Measurements from ENCODE around the gene GOLGA3. TPM values are rescaled to one million over a fixed set of nuclear protein-coding genes. Genes with fewer than 3 reads are reported as not detected.
"Not testable (repeated sequence)": the region's sequence is repeated elsewhere in the genome, so short reads cannot be mapped to it uniquely, and the experiment has no call there.

Gene GOLGA3
- 44.3 TPM for total RNA-seq (ENCODE audit: unreplicated experiment)
- long read RNA-seq, partial matches to known transcripts = 0 of 3 reads
- long read RNA-seq, other reads (novel, unspliced or antisense) = 3 of 3 reads

DNA sequence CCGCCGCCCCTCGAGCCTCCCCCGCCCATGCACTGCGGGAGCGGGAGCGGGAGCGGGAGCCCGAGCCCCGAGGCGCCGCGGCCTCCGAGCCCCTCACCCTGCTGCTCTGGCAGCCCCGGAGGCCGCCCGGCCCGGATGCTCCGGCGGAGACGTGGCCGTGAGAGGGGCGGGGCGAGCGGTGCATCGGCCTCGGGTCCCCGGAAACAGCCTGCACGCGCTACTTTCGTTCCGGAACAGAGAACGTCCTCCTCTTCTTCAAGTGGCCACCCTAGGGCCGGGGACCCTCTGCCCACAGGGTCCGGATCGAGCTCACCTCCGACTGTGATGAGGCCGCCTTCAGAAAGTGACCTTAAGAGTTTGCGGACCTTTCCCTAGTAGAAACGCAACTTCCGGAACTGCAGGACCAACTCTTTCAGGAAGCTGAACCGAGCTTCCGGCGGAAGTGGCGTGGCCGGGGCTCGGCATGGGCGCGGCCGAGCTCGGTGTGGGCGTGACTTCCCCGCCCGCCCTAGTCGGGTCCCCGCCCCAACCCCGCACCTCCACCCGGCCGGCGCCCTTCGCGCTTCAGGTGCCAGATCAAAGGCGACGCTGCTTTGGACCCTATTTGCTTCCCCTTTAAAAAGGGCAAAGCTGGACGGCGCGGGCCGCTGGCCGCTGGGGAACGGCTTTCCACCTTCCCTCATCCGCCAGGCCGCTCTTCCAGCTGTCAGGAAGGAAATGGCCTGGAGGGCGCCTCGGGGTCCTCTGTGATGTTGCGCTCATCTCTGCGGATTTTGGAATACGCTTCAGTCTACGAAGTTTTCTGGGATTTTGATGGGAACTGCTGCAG is at the start of gene GOLGA3:
TSS of gene GOLGA3 (minus strand) at position 164 of the 829 bp plus-strand sequence. CDS start 6,741 bp downstream, outside the sequence.
- peak within 1 kb of the TSS; percentile 98 for H3K27ac Mint-ChIP-seq (ENCODE audit: unreplicated experiment)
- no peaks in the 10 kb centered on the region for H3K9me3 Mint-ChIP-seq (ENCODE audit: unreplicated experiment)
- peak; percentile 91 for DNase-seq (ENCODE audit: low spot score)
- TF ChIP-seq CTCF (IDR thresholded peaks at IDR 0.05; ENCODE audit: unreplicated experiment) = no peak
- H3K4me3 Mint-ChIP-seq (ENCODE audit: unreplicated experiment) = peak within 1 kb of the TSS; percentile 94
- H3K27me3 Mint-ChIP-seq (ENCODE audit: unreplicated experiment) = peaks cover 25% of the 10 kb centered on the region
- H3K36me3 Mint-ChIP-seq (ENCODE audit: low read depth, unreplicated experiment) = peaks cover 56% of the 10 kb centered on the region
- peaks cover 19% of the 10 kb centered on the region for H3K4me1 Mint-ChIP-seq (ENCODE audit: unreplicated experiment)

- not testable (repeated sequence) for H3K27ac Mint-ChIP-seq (ENCODE audit: unreplicated experiment); H3K9me3 Mint-ChIP-seq (ENCODE audit: unreplicated experiment); DNase-seq (ENCODE audit: low spot score); H3K4me1 Mint-ChIP-seq (ENCODE audit: unreplicated experiment); H3K27me3 Mint-ChIP-seq (ENCODE audit: unreplicated experiment); H3K4me3 Mint-ChIP-seq (ENCODE audit: unreplicated experiment)
- peaks cover 34% of the 10 kb centered on the region for H3K36me3 Mint-ChIP-seq (ENCODE audit: low read depth, unreplicated experiment)
Observed at GRCh38 chr12:132874620-132875019, 46.0 kb upstream of the GOLGA3 start.

GRCh38 chr12:132874175-132874574 is 45.5 kb upstream of the GOLGA3 start:
- H3K36me3 Mint-ChIP-seq (ENCODE audit: low read depth, unreplicated experiment) = peaks cover 38% of the 10 kb centered on the region
- H3K4me1 Mint-ChIP-seq (ENCODE audit: unreplicated experiment) = no peaks in the 10 kb centered on the region
- no peak for DNase-seq (ENCODE audit: low spot score)
- no peaks in the 10 kb centered on the region for H3K27me3 Mint-ChIP-seq (ENCODE audit: unreplicated experiment)
- no peak for TF ChIP-seq CTCF (IDR thresholded peaks at IDR 0.05; ENCODE audit: unreplicated experiment)
- peak overlapping the region; percentile 67 for H3K4me3 Mint-ChIP-seq (ENCODE audit: unreplicated experiment)
- H3K9me3 Mint-ChIP-seq (ENCODE audit: unreplicated experiment) = no peaks in the 10 kb centered on the region
- H3K27ac Mint-ChIP-seq (ENCODE audit: unreplicated experiment) = no peak overlapping the region

DNA sequence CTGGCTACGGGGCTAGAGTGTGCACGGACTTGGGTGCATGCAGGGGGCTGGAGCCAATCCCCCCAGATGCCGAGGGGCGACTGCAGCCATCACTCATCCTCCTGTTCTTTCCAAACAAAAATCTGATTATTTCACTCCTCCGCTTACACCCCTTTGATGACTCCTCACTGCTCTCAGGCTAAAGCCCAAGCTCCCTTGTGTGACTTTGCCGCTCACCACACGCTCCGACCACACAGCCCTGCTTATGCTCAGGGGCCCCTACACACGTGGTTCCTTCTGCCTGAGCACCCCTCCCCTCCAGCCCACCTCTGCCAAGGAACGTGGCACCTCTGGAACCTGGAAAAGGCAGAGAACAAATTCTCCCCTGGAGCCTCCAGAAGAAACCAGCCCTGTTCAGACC is 45.1 kb upstream of the GOLGA3 start:
- Mint-ChIP-seq H3K36me3 (ENCODE audit: low read depth, unreplicated experiment) (peaks cover 40% of the 10 kb centered on the region), H3K4me3 (ENCODE audit: unreplicated experiment) (peak overlapping the region; percentile 67), H3K4me1 (ENCODE audit: unreplicated experiment) (no peaks in the 10 kb centered on the region), H3K27me3 (ENCODE audit: unreplicated experiment) (no peaks in the 10 kb centered on the region), H3K27ac (ENCODE audit: unreplicated experiment) (no peak overlapping the region), H3K9me3 (ENCODE audit: unreplicated experiment) (no peaks in the 10 kb centered on the region)
- no peak for TF ChIP-seq CTCF (IDR thresholded peaks at IDR 0.05; ENCODE audit: unreplicated experiment)
- DNase-seq (ENCODE audit: low spot score) = no peak

- H3K4me1 Mint-ChIP-seq (ENCODE audit: unreplicated experiment) = no peaks in the 10 kb centered on the region
- no peak for TF ChIP-seq CTCF (IDR thresholded peaks at IDR 0.05; ENCODE audit: unreplicated experiment)
- H3K36me3 Mint-ChIP-seq (ENCODE audit: low read depth, unreplicated experiment) = peaks cover 42% of the 10 kb centered on the region
- H3K27ac Mint-ChIP-seq (ENCODE audit: unreplicated experiment) = no peak overlapping the region
- H3K4me3 Mint-ChIP-seq (ENCODE audit: unreplicated experiment) = no peak overlapping the region
- DNase-seq (ENCODE audit: low spot score) = no peak
- H3K27me3 Mint-ChIP-seq (ENCODE audit: unreplicated experiment) = peaks cover under 1% of the 10 kb centered on the region
- H3K9me3 Mint-ChIP-seq (ENCODE audit: unreplicated experiment) = no peaks in the 10 kb centered on the region
Observed at GRCh38 chr12:132872975-132873421, 44.3 kb upstream of the GOLGA3 start.

Measured in endothelial cell (in vitro differentiated cells).